ENCODE data around the gene GSTT2B.
"Not testable (repeated sequence)": the region's sequence is repeated elsewhere in the genome, so short reads cannot be mapped to it uniquely, and the experiment has no call there.

DNA sequence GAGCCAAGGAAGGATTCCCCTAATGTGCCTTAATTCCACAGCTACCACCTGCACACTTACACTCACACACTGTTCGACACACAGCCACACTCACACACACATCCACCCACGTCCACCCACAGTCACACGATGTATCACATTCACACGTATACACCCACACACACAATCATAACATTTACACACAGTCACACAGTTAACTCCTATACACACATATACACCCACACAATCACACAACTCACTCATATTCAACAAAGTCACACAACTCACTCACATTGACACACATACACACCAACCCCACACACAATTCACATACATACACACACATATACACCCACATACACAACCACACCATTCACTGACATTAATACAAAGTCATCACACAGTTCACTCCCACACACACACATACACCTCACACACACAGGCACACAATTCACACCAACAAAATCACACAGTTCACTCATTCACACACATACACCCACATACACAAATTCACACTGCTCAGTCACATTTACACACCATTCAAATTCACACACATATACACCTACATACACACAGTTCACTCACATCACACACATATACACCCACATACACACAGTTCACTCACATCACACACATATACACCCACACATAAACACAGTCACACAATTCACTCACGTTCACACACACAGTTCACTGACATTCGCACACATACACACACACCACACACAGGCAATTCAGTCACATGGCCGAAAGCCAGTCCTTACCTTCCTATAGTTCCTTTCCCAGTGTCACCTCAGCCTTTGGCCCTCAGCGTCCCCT, 6.6 kb downstream of the GSTT2B start:
- not testable (repeated sequence) for TF ChIP-seq POLR2A (IDR thresholded peaks at IDR 0.05; ENCODE audit: low read depth, low read length); SPI1 (IDR thresholded peaks at IDR 0.05; ENCODE audit: low read depth, low read length); POLR2AphosphoS5 (IDR thresholded peaks at IDR 0.05; ENCODE audit: low read depth, low read length); TAF1 (IDR thresholded peaks at IDR 0.05; ENCODE audit: low read depth, low read length); PAX5 (IDR thresholded peaks at IDR 0.05; ENCODE audit: insufficient read depth, low read length, severe bottlenecking); POU2F2 (IDR thresholded peaks at IDR 0.05; ENCODE audit: low read depth, low read length)
